GM21825 (cell line): Measurements from ENCODE around the gene TSPAN17.
"Not testable (repeated sequence)": the region's sequence is repeated elsewhere in the genome, so short reads cannot be mapped to it uniquely, and the experiment has no call there.

ENCODE experiments used
- ATAC-seq: cut with Tn5 transposase; IDR thresholded peaks from one replicate; pipeline ENCODE4 v1.9.1; 2021; ENCODE audit warnings: mild to moderate bottlenecking, moderate library complexity; ENCODE audit not compliant: unreplicated experiment

Gene TSPAN17

GRCh38 chr5:176677209-176677939 lies 30.1 kb downstream of the TSPAN17 start:
- ATAC-seq = no peak

- ATAC-seq = no peak
These were observed 31.3 kb downstream of the TSPAN17 start for GRCh38 chr5:176678584-176678983.

GRCh38 chr5:176679365-176680225 lies 32.3 kb downstream of the TSPAN17 start:
- ATAC-seq = no peak

- no peak for ATAC-seq
These were observed 32.9 kb downstream of the TSPAN17 start for GRCh38 chr5:176680226-176680563.

GRCh38 chr5:176682016-176682531 lies 34.8 kb downstream of the TSPAN17 start:
- ATAC-seq = no peak

- no peak for ATAC-seq
These were observed 37.7 kb downstream of the TSPAN17 start for GRCh38 chr5:176685010-176685409.

- ATAC-seq = no peak
These were observed 40.0 kb downstream of the TSPAN17 start for GRCh38 chr5:176687247-176687646.

GRCh38 chr5:176687881-176688280 lies 40.6 kb downstream of the TSPAN17 start:
- no peak for ATAC-seq

- no peak for ATAC-seq
These were observed 43.6 kb downstream of the TSPAN17 start for GRCh38 chr5:176690911-176691310.

GRCh38 chr5:176691524-176691923 lies 44.2 kb downstream of the TSPAN17 start:
- no peak for ATAC-seq

- ATAC-seq = no peak
These were observed 45.0 kb downstream of the TSPAN17 start for GRCh38 chr5:176692326-176692725.

- ATAC-seq = no peak
These were observed 45.7 kb downstream of the TSPAN17 start for GRCh38 chr5:176692839-176693476.

- ATAC-seq = no peak
These were observed 46.2 kb downstream of the TSPAN17 start for GRCh38 chr5:176693477-176693851.

- ATAC-seq = no peak
These were observed 46.9 kb downstream of the TSPAN17 start for GRCh38 chr5:176694146-176694545.

GRCh38 chr5:176694631-176695030 lies 47.3 kb downstream of the TSPAN17 start:
- ATAC-seq = no peak

GRCh38 chr5:176695073-176695472 lies 47.8 kb downstream of the TSPAN17 start:
- ATAC-seq = no peak

GRCh38 chr5:176697267-176697933 lies 50.1 kb downstream of the TSPAN17 start:
- ATAC-seq = no peak

GRCh38 chr5:176697934-176698538 lies 50.8 kb downstream of the TSPAN17 start:
- ATAC-seq = no peak

- not testable (repeated sequence) for ATAC-seq
These were observed 52.2 kb downstream of the TSPAN17 start for GRCh38 chr5:176699446-176699845.

- ATAC-seq = no peak
These were observed 53.1 kb downstream of the TSPAN17 start for GRCh38 chr5:176700239-176700847.
